Measurements from ENCODE around the gene SNX6.

Gene SNX6

GRCh38 chr14:34633742-34634141 lies 3.8 kb upstream of the SNX6 start:
- DNase-seq: no peak

- no peak for DNase-seq
Measured at GRCh38 chr14:34632411-34632978, 2.5 kb upstream of the SNX6 start.

- DNase-seq: no peak
Measured at GRCh38 chr14:34629344-34629656, 648 bp downstream of the SNX6 start.

GRCh38 chr14:34628681-34629135 lies 1.2 kb downstream of the SNX6 start:
- peak in 1 of 2 experiments; percentile 26 for DNase-seq

GRCh38 chr14:34623506-34623905 lies 6.4 kb downstream of the SNX6 start:
- no peak for DNase-seq

- no peak for DNase-seq
Measured at GRCh38 chr14:34620839-34621238, 9.1 kb downstream of the SNX6 start.

GRCh38 chr14:34620115-34620514 lies 9.8 kb downstream of the SNX6 start:
- no peak for DNase-seq

- DNase-seq: no peak
Measured at GRCh38 chr14:34619471-34619870, 10.5 kb downstream of the SNX6 start.

GRCh38 chr14:34616360-34616759 lies 13.6 kb downstream of the SNX6 start:
- no peak for DNase-seq

- DNase-seq: no peak
Measured at GRCh38 chr14:34615507-34615906, 14.4 kb downstream of the SNX6 start.

- DNase-seq: no peak
Measured at GRCh38 chr14:34614638-34615037, 15.3 kb downstream of the SNX6 start.

GRCh38 chr14:34610101-34610500 lies 19.8 kb downstream of the SNX6 start:
- DNase-seq: no peak

GRCh38 chr14:34605461-34605860 lies 24.5 kb downstream of the SNX6 start:
- DNase-seq: no peak

- no peak for DNase-seq
Measured at GRCh38 chr14:34604995-34605394, 25.0 kb downstream of the SNX6 start.

- no peak for DNase-seq
Measured at GRCh38 chr14:34596891-34597290, 33.1 kb downstream of the SNX6 start.

- DNase-seq: no peak
Measured at GRCh38 chr14:34593740-34594375, 36.1 kb downstream of the SNX6 start.

GRCh38 chr14:34592623-34593022 lies 37.3 kb downstream of the SNX6 start:
- DNase-seq: no peak

- no peak for DNase-seq
Measured at GRCh38 chr14:34583525-34583924, 46.4 kb downstream of the SNX6 start.

- DNase-seq: no peak
Measured at GRCh38 chr14:34582117-34582680, 47.7 kb downstream of the SNX6 start.

- DNase-seq: no peak
Measured at GRCh38 chr14:34580381-34580780, 49.6 kb downstream of the SNX6 start.

- no peak for DNase-seq
Measured at GRCh38 chr14:34571771-34572170, 58.2 kb downstream of the SNX6 start.

GRCh38 chr14:34569750-34570149 lies 60.2 kb downstream of the SNX6 start:
- no peak for DNase-seq

- DNase-seq: no peak
Measured at GRCh38 chr14:34568803-34569202, 61.1 kb downstream of the SNX6 start.

GRCh38 chr14:34562776-34563150 lies 67.2 kb downstream of the SNX6 start:
- no peak for DNase-seq

Data from SW 1271 (cell line).